ENCODE measurements around the gene KRT13. TPM values are rescaled to one million over a fixed set of nuclear protein-coding genes. Genes with fewer than 3 reads are reported as not detected.

Gene KRT13
- total and polyA plus RNA-seq, 2 of the 4 experiments (the other 2 are of a cell fraction), result 0.18 to 0.56 TPM

- no peaks in the 10 kb centered on the region for H3K79me1 ChIP-seq (ENCODE audit: low read depth in 1 of 2, low read length in 2 of 2)
- H4K91ac ChIP-seq (ENCODE audit: insufficient read depth, low read depth, low read length), result no peak within 1 kb of the TSS
- H3K9me1 ChIP-seq (ENCODE audit: insufficient read depth, low read length), result no peaks in the 10 kb centered on the region
- TF ChIP-seq BHLHE40 (IDR thresholded peaks at IDR 0.05; ENCODE audit: low read depth, low read length), result no peak
- no peak for TF ChIP-seq USF2 (IDR thresholded peaks at IDR 0.05; ENCODE audit: low read depth, low read length)
- no peak for TF ChIP-seq POLR2A (IDR thresholded peaks at IDR 0.05; ENCODE audit: low read depth, low read length)
- no peak within 1 kb of the TSS for H3K9ac ChIP-seq (ENCODE audit: low read depth, low read length)
- H3K4me1 ChIP-seq (ENCODE audit: control insufficient read depth, insufficient read depth, low read length), result no peaks in the 10 kb centered on the region
- H2AFZ ChIP-seq (replicated peaks; ENCODE audit: low read length, poor library complexity), result no peak within 1 kb of the TSS
- no peak within 1 kb of the TSS for H2BK5ac ChIP-seq (ENCODE audit: low read depth, low read length, poor library complexity, severe bottlenecking)
- H3K27me3 ChIP-seq (ENCODE audit: control insufficient read depth, insufficient read depth, low read length), result peaks cover 9% of the 10 kb centered on the region; the same call in 1 of the 2 replicates
- CTCF ChIA-PET, result no interaction called here
- dilution Hi-C loops (cut with HindIII; ENCODE audit: low sequenced_read_pairs, unreplicated experiment) (no loop called here), in situ Hi-C loops (cut with MboI; ENCODE audit: low sequenced_read_pairs) (no loop called here), intact Hi-C loops (cut with micrococcal nuclease) (no loop called here)
- no TSS peak for BruUV-seq (replicated peaks)
- no peaks in the 10 kb centered on the region for H4K20me1 ChIP-seq (ENCODE audit: insufficient read depth, low read length)
- POLR2A ChIA-PET (ENCODE audit: unreplicated experiment), result no interaction called here
- no peaks in the 10 kb centered on the region for H3K36me3 ChIP-seq (ENCODE audit: control insufficient read depth, insufficient read depth, low read length)
- no peak for ATAC-seq (ENCODE audit: low read depth)
- no peak within 1 kb of the TSS for H4K5ac ChIP-seq (ENCODE audit: low read depth, low read length)
- H3K23ac ChIP-seq (ENCODE audit: low read depth, low read length), result no peak within 1 kb of the TSS
- H3K4ac ChIP-seq (ENCODE audit: low read depth, low read length), result no peak within 1 kb of the TSS
- no peak within 1 kb of the TSS for H2BK120ac ChIP-seq (ENCODE audit: low read depth, low read length)
- no peak within 1 kb of the TSS for H3K14ac ChIP-seq (replicated peaks; ENCODE audit: low read depth, low read length)
- H2AK5ac ChIP-seq (ENCODE audit: low read depth, low read length), result no peak within 1 kb of the TSS
- no peak within 1 kb of the TSS for H3K4me2 ChIP-seq (ENCODE audit: low read depth, low read length)
- H3K27ac ChIP-seq (ENCODE audit: insufficient read depth, low read length), result no peak within 1 kb of the TSS
- no CpG with 5 or more reads among the region's 2 CpGs for WGBS, 2 experiments (ENCODE audit: extremely low coverage in 2 of 2, insufficient read length in 1 of 2)
- H3K4me3 ChIP-seq (ENCODE audit: insufficient read depth, low read depth, low read length), result no peak within 1 kb of the TSS
- H2BK15ac ChIP-seq (ENCODE audit: low read depth, low read length), result no peak within 1 kb of the TSS
- H2AK9ac ChIP-seq (replicated peaks; ENCODE audit: low read depth, low read length, poor library complexity), result no peak within 1 kb of the TSS
- H3K56ac ChIP-seq (ENCODE audit: extremely low read depth, insufficient read depth, low read length), result no peak within 1 kb of the TSS
- no peak within 1 kb of the TSS for H4K8ac ChIP-seq (ENCODE audit: low read depth in 2 of 2, low read length in 2 of 2)
- no peaks in the 10 kb centered on the region for H3K9me3 ChIP-seq (ENCODE audit: control insufficient read depth, insufficient read depth, low read length)
- no peak for DNase-seq
- H3K18ac ChIP-seq (ENCODE audit: low read depth, low read length), result no peak within 1 kb of the TSS
- no peak within 1 kb of the TSS for H2BK20ac ChIP-seq (ENCODE audit: low read depth, low read length)
These were observed 24.4 kb downstream of the KRT13 start, which contains the start of gene KRT35 for GRCh38 chr17:41481036-41481435. TSS of gene KRT35 (minus strand) at chr17:41481151. CDS start at chr17:41481097, 54 bp downstream.

Measured in IMR-90 (cell line).